Thoracic aorta (tissue), 2 donors: ENCODE data around the gene SFI1. TPM values are rescaled to one million over a fixed set of nuclear protein-coding genes. Genes with fewer than 3 reads are reported as not detected.

ENCODE experiments used
- ATAC-seq: fragments of 150-250 bp; one replicate; pipeline ENCODE4 v1.8.0; 2017; ENCODE audit warnings: low read depth; ENCODE audit not compliant: insufficient number of reproducible peaks, low FRiP score
- DNase-seq: peaks from one replicate; pipeline ENCODE4 v3.0.0-alpha.2; 2020; ENCODE audit warnings: low spot score
- H3K27ac ChIP-seq, 2 donors: fragments of 200-600 bp; sonication (generic); 1 replicate in 1 of 2; 2 replicates in 1 of 2; pipeline ENCODE4 v1.5.1; 2016; ENCODE audit warnings: mild to moderate bottlenecking in 2 of 2, moderate library complexity in 2 of 2
- H3K27me3 ChIP-seq: fragments of 200-600 bp; sonication (generic); replicated peaks from 2 replicates; pipeline ENCODE4 v1.6.0; 2016; ENCODE audit warnings: mild to moderate bottlenecking; ENCODE audit not compliant: insufficient read depth
- H3K36me3 ChIP-seq: fragments of 200-600 bp; sonication (generic); one replicate; pipeline ENCODE4 v1.5.1; 2016
- H3K4me1 ChIP-seq, 2 donors: fragments of 200-600 bp; sonication (generic); 1 replicate in 1 of 2; 2 replicates in 1 of 2; pipeline versions ENCODE4 v1.5.1 to v1.6.0; 2016; ENCODE audit warnings: low read depth in 2 of 2, mild to moderate bottlenecking in 1 of 2; ENCODE audit not compliant: control insufficient read depth in 1 of 2
- H3K4me3 ChIP-seq: fragments of 200-600 bp; sonication (generic); 2 replicates; pipeline ENCODE4 v1.5.1; 2016; ENCODE audit warnings: mild to moderate bottlenecking
- H3K9me3 ChIP-seq: fragments of 200-600 bp; sonication (generic); 2 replicates; pipeline ENCODE4 v1.5.1; 2016
- CTCF ChIP-seq: fragments of 200-600 bp; sonication (generic); IDR thresholded peaks from one replicate; pipeline ENCODE4 v1.5.1; 2019; ENCODE audit warnings: antibody characterized with exemption
- total RNA-seq, 2 donors: library from RNA; depleted of rRNA; stranded (reverse); fragments of >200 nt; gene quantifications; one replicate each; pipeline versions ENCODE4 v1.1.0 to v1.2.3, GENCODE V29; 2016

The SFI1 gene
- total RNA-seq, 2 donors from 2014 or later = 25.0 to 59.9 TPM

- no peak overlapping the region for H3K4me3 ChIP-seq
- ATAC-seq (no peak), DNase-seq (no peak)
- H3K4me1 ChIP-seq = no peaks in the 10 kb centered on the region
- no peaks in the 10 kb centered on the region for H3K9me3 ChIP-seq
- H3K36me3 ChIP-seq = peaks cover 32% of the 10 kb centered on the region
- no peak overlapping the region for H3K27ac ChIP-seq
- no peak for TF ChIP-seq CTCF
- H3K27me3 ChIP-seq = no peaks in the 10 kb centered on the region
Observed at GRCh38 chr22:31618057-31618456, 121.7 kb downstream of the SFI1 start.

- no peak overlapping the region for H3K4me3 ChIP-seq
- H3K27ac ChIP-seq = no peak overlapping the region
- H3K4me1 ChIP-seq = no peaks in the 10 kb centered on the region
- ATAC-seq (no peak), DNase-seq (no peak)
- no peaks in the 10 kb centered on the region for H3K27me3 ChIP-seq
- peaks cover 32% of the 10 kb centered on the region for H3K36me3 ChIP-seq
- no peaks in the 10 kb centered on the region for H3K9me3 ChIP-seq
- TF ChIP-seq CTCF = no peak
Observed at GRCh38 chr22:31618471-31619176, 122.3 kb downstream of the SFI1 start.

DNA sequence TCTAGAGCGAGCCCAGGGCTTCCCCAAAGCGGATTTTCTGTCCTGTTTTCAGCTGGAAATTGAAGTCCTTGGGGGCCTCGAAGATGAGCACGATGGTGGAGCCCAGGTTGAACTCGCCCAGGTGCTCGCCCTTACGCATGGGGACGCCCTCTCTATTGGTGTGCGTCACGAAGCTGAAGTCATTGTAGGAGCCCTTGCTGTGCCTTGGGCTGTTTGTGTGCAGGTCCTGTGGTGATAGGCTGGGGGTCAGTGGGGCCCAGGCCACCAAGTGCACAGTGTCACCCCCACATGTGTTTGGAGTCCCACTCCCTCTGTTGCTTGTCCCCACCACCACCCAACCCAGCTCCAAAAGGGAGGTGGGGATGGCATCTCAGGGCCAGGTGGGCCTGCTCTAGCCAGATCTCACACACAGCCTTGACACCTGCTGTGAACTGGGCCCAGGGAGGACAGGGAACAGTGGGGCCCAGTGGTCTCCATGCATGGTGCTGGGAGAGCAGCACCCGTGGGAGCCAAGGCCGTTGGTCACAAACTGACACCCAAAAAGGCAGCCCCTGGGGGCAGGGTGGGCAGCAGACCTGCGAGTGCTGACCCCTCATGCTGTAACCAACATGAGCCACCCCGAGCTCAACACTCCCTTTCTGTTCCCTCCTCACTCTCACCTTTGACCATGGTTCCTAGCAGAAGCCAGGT lies 123.4 kb downstream of the SFI1 start:
- Histone ChIP-seq H3K4me3 (no peak overlapping the region), H3K36me3 (peaks cover 32% of the 10 kb centered on the region), H3K27ac (no peak overlapping the region), H3K4me1 (no peaks in the 10 kb centered on the region), H3K27me3 (no peaks in the 10 kb centered on the region), H3K9me3 (no peaks in the 10 kb centered on the region)
- no peak for TF ChIP-seq CTCF
- ATAC-seq (no peak), DNase-seq (no peak)

DNA sequence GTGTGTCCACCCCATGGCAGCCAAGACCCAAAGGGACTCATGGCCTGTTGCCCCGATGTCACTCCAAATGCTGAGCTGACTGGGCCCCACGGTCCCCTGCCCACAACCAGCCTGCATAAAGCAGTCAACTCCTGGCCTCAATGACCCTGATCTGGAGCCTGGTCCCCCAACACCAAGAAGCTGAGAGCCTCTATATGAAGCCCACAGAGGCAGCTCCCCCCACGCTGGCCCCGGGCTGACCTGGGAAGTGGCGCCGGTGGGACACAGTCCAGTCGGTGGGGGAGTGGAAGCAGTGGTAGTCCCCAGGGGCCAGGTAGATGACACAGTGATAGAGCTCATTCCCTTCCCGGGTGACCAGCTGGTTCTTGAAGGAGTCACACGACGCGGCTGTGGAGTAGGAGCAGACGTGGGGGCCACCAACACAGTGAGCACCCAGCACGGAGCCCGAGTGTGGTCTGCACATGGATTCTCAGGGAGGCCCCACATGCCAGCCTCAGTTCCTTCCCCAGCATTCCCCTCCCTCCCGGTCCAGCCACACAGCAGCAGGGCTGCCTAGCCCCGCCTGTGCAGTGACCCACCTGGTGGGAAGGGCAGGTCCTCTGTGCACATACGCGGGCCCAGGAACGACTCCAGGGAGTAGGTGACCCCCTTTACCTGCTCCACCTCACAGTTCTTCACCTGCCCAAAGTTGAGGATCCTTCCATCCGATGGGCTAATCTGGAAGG lies 124.6 kb downstream of the SFI1 start:
- no peak for DNase-seq
- no peaks in the 10 kb centered on the region for H3K9me3 ChIP-seq
- H3K4me3 ChIP-seq = no peak overlapping the region
- no peak overlapping the region for H3K27ac ChIP-seq
- no peak for TF ChIP-seq CTCF
- no peak for ATAC-seq
- no peaks in the 10 kb centered on the region for H3K27me3 ChIP-seq
- H3K36me3 ChIP-seq = peaks cover 32% of the 10 kb centered on the region
- H3K4me1 ChIP-seq = peaks cover 0 to 9% of the 10 kb centered on the region in 2 donors

GRCh38 chr22:31621507-31622124 lies 125.3 kb downstream of the SFI1 start:
- no peak for DNase-seq
- no peak overlapping the region for H3K27ac ChIP-seq
- H3K4me1 ChIP-seq = peaks cover 2 to 16% of the 10 kb centered on the region in 2 donors
- ATAC-seq = no peak
- H3K27me3 ChIP-seq = no peaks in the 10 kb centered on the region
- H3K36me3 ChIP-seq = peaks cover 32% of the 10 kb centered on the region
- H3K9me3 ChIP-seq = no peaks in the 10 kb centered on the region
- no peak for TF ChIP-seq CTCF
- H3K4me3 ChIP-seq = no peak overlapping the region
